GM23338 (cell line): ENCODE data around the gene CTRL. TPM values are rescaled to one million over a fixed set of nuclear protein-coding genes. Genes with fewer than 3 reads are reported as not detected.

Source experiments
- ATAC-seq: fragments of 200-7000 bp; cut with Tn5 transposase; 3 replicates; pipeline ENCODE4 v1.9.1; 2020
- DNase-seq: peaks from one replicate; pipeline ENCODE4 v3.0.0-alpha.2; 2015; ENCODE audit warnings: low spot score
- H2AFZ ChIP-seq: fragments of 200-600 bp; sonication (generic); 2 replicates; pipeline ENCODE4 v1.8.0; 2016; ENCODE audit warnings: antibody characterized with exemption, mild to moderate bottlenecking, moderate library complexity
- H3F3A ChIP-seq: fragments of 200-600 bp; sonication (generic); replicated peaks from 2 replicates; pipeline ENCODE4 v1.8.0; 2017; ENCODE audit warnings: antibody characterized with exemption, mixed run types, low read depth
- H3K27ac ChIP-seq: fragments of 200-600 bp; sonication (generic); 2 replicates; pipeline ENCODE4 v1.6.1; 2016; ENCODE audit warnings: low read depth
- H3K27me3 ChIP-seq: fragments of 200-600 bp; sonication (generic); 2 replicates; pipeline ENCODE4 v1.8.0; 2016; ENCODE audit warnings: mild to moderate bottlenecking, mixed run types, moderate library complexity; ENCODE audit not compliant: insufficient read depth
- H3K36me3 ChIP-seq: fragments of 200-600 bp; sonication (generic); 2 replicates; pipeline ENCODE4 v1.8.0; 2016; ENCODE audit warnings: mild to moderate bottlenecking; ENCODE audit not compliant: insufficient read depth
- H3K4me1 ChIP-seq: fragments of 200-600 bp; sonication (generic); 2 replicates; pipeline ENCODE4 v1.8.0; 2016; ENCODE audit warnings: mild to moderate bottlenecking, moderate library complexity; ENCODE audit not compliant: insufficient read depth
- H3K4me2 ChIP-seq: fragments of 200-600 bp; sonication (generic); 2 replicates; pipeline ENCODE4 v1.7.1; 2017; ENCODE audit warnings: mixed run types
- H3K4me3 ChIP-seq: fragments of 200-600 bp; sonication (generic); 2 replicates; pipeline ENCODE4 v1.6.1; 2016; ENCODE audit warnings: mixed run types
- H3K79me2 ChIP-seq: fragments of 200-600 bp; sonication (generic); replicated peaks from 2 replicates; pipeline ENCODE4 v1.8.0; 2017; ENCODE audit warnings: mild to moderate bottlenecking; ENCODE audit not compliant: insufficient read depth
- H3K9me2 ChIP-seq: fragments of 200-600 bp; sonication (generic); 2 replicates; pipeline ENCODE4 v1.8.0; 2017; ENCODE audit not compliant: insufficient read depth
- H4K20me1 ChIP-seq: fragments of 200-600 bp; sonication (generic); replicated peaks from 2 replicates; pipeline ENCODE4 v1.8.0; 2017; ENCODE audit warnings: mild to moderate bottlenecking; ENCODE audit not compliant: insufficient read depth
- H3K27ac Mint-ChIP-seq: 2 replicates; pipeline ENCODE4 v1.8.0; 2020; ENCODE audit warnings: inconsistent platforms, mild to moderate bottlenecking, moderate library complexity, mixed read lengths
- H3K27me3 Mint-ChIP-seq: 3 replicates; pipeline ENCODE4 v1.8.0; 2022; ENCODE audit warnings: low read depth, mild to moderate bottlenecking, moderate library complexity, mixed read lengths, inconsistent platforms; ENCODE audit not compliant: insufficient read depth, poor library complexity
- H3K36me3 Mint-ChIP-seq: 3 replicates; pipeline ENCODE4 v1.8.0; 2021; ENCODE audit warnings: low read depth, mild to moderate bottlenecking, inconsistent platforms, moderate library complexity, mixed read lengths
- H3K4me1 Mint-ChIP-seq: 3 replicates; pipeline ENCODE4 v1.8.0; 2020; ENCODE audit warnings: mild to moderate bottlenecking, inconsistent platforms, mixed read lengths
- H3K4me3 Mint-ChIP-seq: 3 replicates; pipeline ENCODE4 v1.8.0; 2021; ENCODE audit warnings: moderate library complexity, mild to moderate bottlenecking, inconsistent platforms, mixed read lengths
- H3K9me3 Mint-ChIP-seq: 3 replicates; pipeline ENCODE4 v1.8.0; 2020; ENCODE audit warnings: moderate library complexity, mild to moderate bottlenecking, inconsistent platforms, mixed read lengths
- CREB1 ChIP-seq: fragments of 250-450 bp; sonication (Bioruptor Pico); IDR thresholded peaks from 2 replicates; pipeline ENCODE4 v1.5.0; 2020; ENCODE audit warnings: low read depth, mild to moderate bottlenecking, moderate library complexity
- EZH2 ChIP-seq: fragments of 200-600 bp; sonication (generic); IDR thresholded peaks from one replicate; pipeline ENCODE4 v1.8.0; 2017; ENCODE audit warnings: antibody characterized with exemption, mild to moderate bottlenecking, low read depth; ENCODE audit not compliant: unreplicated experiment
- JUNB ChIP-seq: IDR thresholded peaks from one replicate; pipeline ENCODE4 v1.6.1; 2016; ENCODE audit warnings: antibody characterized with exemption; ENCODE audit not compliant: unreplicated experiment
- NANOG ChIP-seq: IDR thresholded peaks from 2 replicates; pipeline ENCODE4 v1.6.1; 2016; ENCODE audit warnings: antibody characterized with exemption, borderline replicate concordance
- STAT1 ChIP-seq: IDR thresholded peaks from one replicate; pipeline ENCODE4 v1.6.1; 2016; ENCODE audit warnings: antibody characterized with exemption; ENCODE audit not compliant: unreplicated experiment
- ZNF114 ChIP-seq: fragments of 250-450 bp; sonication (Bioruptor Pico); IDR thresholded peaks from 2 replicates; pipeline ENCODE4 v1.5.0; 2020; ENCODE audit warnings: mild to moderate bottlenecking, moderate library complexity
- ZNF331 ChIP-seq: fragments of 250-450 bp; sonication (Bioruptor Pico); IDR thresholded peaks from 2 replicates; pipeline ENCODE4 v1.5.0; 2020; ENCODE audit warnings: low read depth, mild to moderate bottlenecking, moderate library complexity
- polyA plus RNA-seq: library from polyadenylated mRNA; unstranded; fragments of >200 nt; fragmentation: Nextera tagmentation; extraction: Ambion mirVana; gene quantifications from 2 replicates; pipeline ENCODE4 v1.2.1, GENCODE V29; 2016
- total RNA-seq: library from RNA; depleted of rRNA; stranded (reverse); fragments of >200 nt; shearing (Covaris generic); gene quantifications from 2 replicates; pipeline ENCODE4 v1.2.3, GENCODE V29; 2014
- TF ChIP-seq, protein P1 (sequence below): IDR thresholded peaks from 2 replicates; pipeline ENCODE4 v1.6.1; 2016; ENCODE audit warnings: antibody characterized with exemption
- TF ChIP-seq, protein P2 (sequence below), 2 experiments: fragments of 200-600 bp in 1 of 2; sonication (generic) in 1 of 2; conservative IDR thresholded peaks; 2 replicates each; pipeline versions ENCODE4 v1.5.1 to v1.6.1; 2016 to 2017; ENCODE audit warnings: antibody characterized with exemption in 2 of 2, low read depth in 2 of 2, mild to moderate bottlenecking in 2 of 2, moderate library complexity in 1 of 2

Gene CTRL
- total and polyA plus RNA-seq, 2 experiments from 2014 or later = 1.6 to 13.0 TPM

DNA sequence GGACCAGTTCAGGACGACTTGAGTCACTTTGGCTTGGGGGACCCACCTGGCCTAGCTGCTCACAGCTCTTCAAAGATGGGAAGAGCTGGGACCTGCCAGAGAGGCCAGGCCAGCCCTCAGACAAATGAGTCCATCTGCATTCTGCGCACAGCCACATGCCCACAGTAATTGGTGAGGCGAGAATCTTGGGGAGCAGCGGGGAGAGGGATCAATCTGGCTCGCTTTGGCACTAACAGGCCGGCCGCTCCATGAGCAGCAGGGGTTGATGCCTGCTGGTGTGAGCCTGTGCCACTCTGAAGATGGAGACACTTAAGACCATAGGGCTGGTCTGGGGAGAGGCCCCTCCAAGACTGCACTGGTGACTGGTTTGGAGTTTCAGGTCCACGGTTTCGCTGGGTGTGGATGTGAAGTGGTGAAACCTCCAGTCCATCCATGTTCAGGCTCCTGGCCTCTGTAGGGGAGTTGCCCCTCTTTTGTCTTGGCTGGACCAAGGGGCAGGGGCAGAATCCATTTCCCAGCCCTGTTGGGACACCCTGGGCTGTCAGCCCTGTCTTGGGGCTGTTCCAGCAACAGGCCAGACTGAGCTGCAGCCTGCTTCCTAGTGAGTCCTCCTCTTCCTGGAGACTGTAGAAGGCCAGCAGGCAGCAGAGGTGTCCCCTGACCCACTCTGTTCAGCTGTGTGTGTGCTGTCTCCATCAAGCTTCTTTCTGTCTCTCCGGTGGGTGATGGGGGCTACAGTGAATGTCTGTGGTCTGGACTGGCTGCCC is 7.3 kb downstream of the CTRL start:
- no peak overlapping the region for H2AFZ ChIP-seq
- H3K4me1 Mint-ChIP-seq = peaks cover 19% of the 10 kb centered on the region
- no peaks in the 10 kb centered on the region for H3K27me3 ChIP-seq
- H3K79me2 ChIP-seq = no peaks in the 10 kb centered on the region
- H3K9me2 ChIP-seq = no peaks in the 10 kb centered on the region
- H4K20me1 ChIP-seq = no peaks in the 10 kb centered on the region; the same call in 1 of the 2 replicates
- peaks cover 6% of the 10 kb centered on the region; the same call in 1 of the 2 replicates for H3K4me1 ChIP-seq
- peaks cover 12% of the 10 kb centered on the region for H3K27me3 Mint-ChIP-seq
- no peak overlapping the region for H3K4me3 ChIP-seq
- H3K9me3 Mint-ChIP-seq = no peaks in the 10 kb centered on the region
- ATAC-seq = no peak
- no peak overlapping the region for H3K27ac Mint-ChIP-seq
- no peak overlapping the region for H3K4me2 ChIP-seq
- H3K4me3 Mint-ChIP-seq = no peak overlapping the region
- H3K36me3 ChIP-seq = no peaks in the 10 kb centered on the region
- no peak for TF ChIP-seq ZNF114 (CRISPR knock-in tag)
- no peak for TF ChIP-seq ZNF331 (CRISPR knock-in tag)
- TF ChIP-seq NANOG = no peak
- TF ChIP-seq, protein P1, sequence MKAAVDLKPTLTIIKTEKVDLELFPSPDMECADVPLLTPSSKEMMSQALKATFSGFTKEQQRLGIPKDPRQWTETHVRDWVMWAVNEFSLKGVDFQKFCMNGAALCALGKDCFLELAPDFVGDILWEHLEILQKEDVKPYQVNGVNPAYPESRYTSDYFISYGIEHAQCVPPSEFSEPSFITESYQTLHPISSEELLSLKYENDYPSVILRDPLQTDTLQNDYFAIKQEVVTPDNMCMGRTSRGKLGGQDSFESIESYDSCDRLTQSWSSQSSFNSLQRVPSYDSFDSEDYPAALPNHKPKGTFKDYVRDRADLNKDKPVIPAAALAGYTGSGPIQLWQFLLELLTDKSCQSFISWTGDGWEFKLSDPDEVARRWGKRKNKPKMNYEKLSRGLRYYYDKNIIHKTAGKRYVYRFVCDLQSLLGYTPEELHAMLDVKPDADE = no peak
- TF ChIP-seq STAT1 = no peak
- TF ChIP-seq, protein P2, sequence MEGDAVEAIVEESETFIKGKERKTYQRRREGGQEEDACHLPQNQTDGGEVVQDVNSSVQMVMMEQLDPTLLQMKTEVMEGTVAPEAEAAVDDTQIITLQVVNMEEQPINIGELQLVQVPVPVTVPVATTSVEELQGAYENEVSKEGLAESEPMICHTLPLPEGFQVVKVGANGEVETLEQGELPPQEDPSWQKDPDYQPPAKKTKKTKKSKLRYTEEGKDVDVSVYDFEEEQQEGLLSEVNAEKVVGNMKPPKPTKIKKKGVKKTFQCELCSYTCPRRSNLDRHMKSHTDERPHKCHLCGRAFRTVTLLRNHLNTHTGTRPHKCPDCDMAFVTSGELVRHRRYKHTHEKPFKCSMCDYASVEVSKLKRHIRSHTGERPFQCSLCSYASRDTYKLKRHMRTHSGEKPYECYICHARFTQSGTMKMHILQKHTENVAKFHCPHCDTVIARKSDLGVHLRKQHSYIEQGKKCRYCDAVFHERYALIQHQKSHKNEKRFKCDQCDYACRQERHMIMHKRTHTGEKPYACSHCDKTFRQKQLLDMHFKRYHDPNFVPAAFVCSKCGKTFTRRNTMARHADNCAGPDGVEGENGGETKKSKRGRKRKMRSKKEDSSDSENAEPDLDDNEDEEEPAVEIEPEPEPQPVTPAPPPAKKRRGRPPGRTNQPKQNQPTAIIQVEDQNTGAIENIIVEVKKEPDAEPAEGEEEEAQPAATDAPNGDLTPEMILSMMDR (conservative IDR thresholded peaks at IDR 0.05; ENCODE audit: low read depth in 2 of 2) = no peak
- TF ChIP-seq JUNB = no peak
- TF ChIP-seq CREB1 = no peak
- no peak for DNase-seq
- no peaks in the 10 kb centered on the region for H3K36me3 Mint-ChIP-seq
- 0 out of 2 replicates have a peak, but pooled peaks cover 6% of the 10 kb centered on the region for H3F3A ChIP-seq
- H3K27ac ChIP-seq = no peak overlapping the region

DNA sequence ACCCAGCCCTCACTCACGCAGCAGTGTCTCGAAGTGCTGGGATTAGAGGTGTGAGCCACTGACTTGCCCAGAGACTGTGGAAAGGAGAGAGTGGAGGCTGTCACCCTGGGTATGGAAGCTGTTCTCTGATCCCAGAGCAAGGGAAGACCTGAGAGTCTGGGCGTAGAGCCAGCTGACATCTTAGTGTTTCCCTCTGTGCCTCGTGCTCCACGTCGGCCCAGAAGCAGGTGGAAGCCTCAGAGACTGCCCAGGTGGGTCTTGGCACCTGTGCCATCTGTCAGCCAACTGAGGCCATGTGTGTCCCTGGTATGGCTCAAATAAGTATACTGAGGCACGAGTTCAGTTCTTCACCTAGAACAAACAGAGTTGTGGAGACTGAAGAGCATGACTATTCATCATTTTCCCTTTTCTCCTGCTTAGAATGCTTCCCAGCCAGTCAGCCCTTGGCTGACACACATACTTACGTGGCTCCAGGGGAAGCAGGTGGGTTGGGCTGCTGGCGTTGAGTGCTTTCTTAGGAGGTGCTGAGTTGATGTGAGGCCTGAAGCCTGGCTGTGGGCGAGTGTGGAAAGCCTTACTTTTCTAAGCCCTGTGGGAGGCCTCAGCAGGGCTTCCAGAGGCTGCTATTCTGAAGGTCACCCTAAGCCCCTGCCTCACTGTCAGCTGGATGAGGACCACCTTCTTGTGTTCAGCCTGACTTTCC is 8.1 kb downstream of the CTRL start:
- Histone ChIP-seq H3K36me3 (no peaks in the 10 kb centered on the region), H3K27me3 (no peaks in the 10 kb centered on the region), H3K9me2 (no peaks in the 10 kb centered on the region), H3K4me2 (no peak overlapping the region), H3K27ac (no peak overlapping the region), H2AFZ (no peak overlapping the region), H3K79me2 (no peaks in the 10 kb centered on the region), H3K4me1 (peaks cover 6% of the 10 kb centered on the region; the same call in 1 of the 2 replicates), H3K4me3 (no peak overlapping the region), H3F3A (0 out of 2 replicates have a peak, but pooled peaks cover 6% of the 10 kb centered on the region), H4K20me1 (no peaks in the 10 kb centered on the region; the same call in 1 of the 2 replicates)
- ATAC-seq = no peak
- Mint-ChIP-seq H3K27ac (no peak overlapping the region), H3K4me1 (peaks cover 19% of the 10 kb centered on the region), H3K27me3 (peaks cover 12% of the 10 kb centered on the region), H3K36me3 (no peaks in the 10 kb centered on the region), H3K9me3 (no peaks in the 10 kb centered on the region), H3K4me3 (no peak overlapping the region; the same call in 2 of the 3 replicates)
- DNase-seq = no peak
- no peak for TF ChIP-seq NANOG
- no peak for TF ChIP-seq EZH2
- TF ChIP-seq STAT1 = no peak
- TF ChIP-seq, protein P2 (conservative IDR thresholded peaks at IDR 0.05; ENCODE audit: low read depth in 2 of 2) = no peak
- TF ChIP-seq ZNF331 (CRISPR knock-in tag) = no peak
- TF ChIP-seq JUNB = no peak
